Transverse colon (tissue), 4 donors: ENCODE measurements around the gene COPZ1.

ENCODE experiments used
- POLR2A ChIP-seq: fragments of 450-650 bp; IDR thresholded peaks from one replicate; pipeline ENCODE4 v1.6.1; 2016; ENCODE audit warnings: antibody characterized with exemption, mild to moderate bottlenecking, moderate library complexity
- POLR2AphosphoS5 ChIP-seq, 3 donors: sonication (generic); formaldehyde crosslinking; IDR thresholded peaks; one replicate each; pipeline ENCODE4 v1.6.1; 2016; ENCODE audit warnings: antibody characterized with exemption in 3 of 3
- TF ChIP-seq, protein P1 (sequence below), 5 experiments: fragments of 200-600 bp in 3 of 5; fragments of 450-650 bp in 2 of 5; sonication (generic) in 3 of 5; IDR thresholded peaks; 1 replicate in 2 of 5; 2 replicates in 3 of 5; pipeline ENCODE4 v1.5.1; 2016 to 2017; ENCODE audit warnings: antibody characterized with exemption in 5 of 5, inconsistent platforms in 3 of 5, mild to moderate bottlenecking in 2 of 5, moderate library complexity in 1 of 5

DNA sequence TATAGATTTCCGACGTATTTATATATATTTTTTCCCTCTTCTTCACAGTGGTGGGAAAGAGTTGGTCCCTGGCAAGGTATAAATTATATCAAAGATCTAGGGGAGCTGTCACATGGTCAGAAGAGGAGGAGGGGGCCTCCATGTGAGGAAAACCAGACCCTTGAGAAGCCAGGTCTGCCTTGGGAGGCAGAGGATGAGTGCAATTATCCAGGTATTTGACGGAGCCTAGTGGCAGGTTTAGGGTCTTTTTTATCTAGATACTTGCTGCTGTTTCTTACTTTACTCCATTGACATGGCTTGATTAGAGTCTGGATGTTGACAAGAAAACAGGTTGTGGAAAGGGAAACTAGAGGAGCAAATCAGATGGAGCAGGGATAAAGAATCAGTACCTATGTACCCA lies 5.5 kb downstream of the COPZ1 start:
- no peak for TF ChIP-seq POLR2AphosphoS5 (IDR thresholded peaks at IDR 0.05)
- TF ChIP-seq, protein P1, sequence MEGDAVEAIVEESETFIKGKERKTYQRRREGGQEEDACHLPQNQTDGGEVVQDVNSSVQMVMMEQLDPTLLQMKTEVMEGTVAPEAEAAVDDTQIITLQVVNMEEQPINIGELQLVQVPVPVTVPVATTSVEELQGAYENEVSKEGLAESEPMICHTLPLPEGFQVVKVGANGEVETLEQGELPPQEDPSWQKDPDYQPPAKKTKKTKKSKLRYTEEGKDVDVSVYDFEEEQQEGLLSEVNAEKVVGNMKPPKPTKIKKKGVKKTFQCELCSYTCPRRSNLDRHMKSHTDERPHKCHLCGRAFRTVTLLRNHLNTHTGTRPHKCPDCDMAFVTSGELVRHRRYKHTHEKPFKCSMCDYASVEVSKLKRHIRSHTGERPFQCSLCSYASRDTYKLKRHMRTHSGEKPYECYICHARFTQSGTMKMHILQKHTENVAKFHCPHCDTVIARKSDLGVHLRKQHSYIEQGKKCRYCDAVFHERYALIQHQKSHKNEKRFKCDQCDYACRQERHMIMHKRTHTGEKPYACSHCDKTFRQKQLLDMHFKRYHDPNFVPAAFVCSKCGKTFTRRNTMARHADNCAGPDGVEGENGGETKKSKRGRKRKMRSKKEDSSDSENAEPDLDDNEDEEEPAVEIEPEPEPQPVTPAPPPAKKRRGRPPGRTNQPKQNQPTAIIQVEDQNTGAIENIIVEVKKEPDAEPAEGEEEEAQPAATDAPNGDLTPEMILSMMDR (IDR thresholded peaks at IDR 0.05): no peak
- no peak for TF ChIP-seq POLR2A
